WI38 (cell line): ENCODE measurements around the gene METTL23.
"Not testable (repeated sequence)": the region's sequence is repeated elsewhere in the genome, so short reads cannot be mapped to it uniquely, and the experiment has no call there.

ENCODE experiments used
- H3K4me3 ChIP-seq: 2 replicates; pipeline ENCODE4 v1.5.1; 2011; ENCODE audit warnings: low read depth, mild to moderate bottlenecking, control low read depth, low read length
- TF ChIP-seq, protein P1 (sequence below): IDR thresholded peaks from 2 replicates; pipeline ENCODE4 v1.5.1; 2012; ENCODE audit warnings: low read depth, mild to moderate bottlenecking, control low read depth, low read length

The METTL23 gene

DNA sequence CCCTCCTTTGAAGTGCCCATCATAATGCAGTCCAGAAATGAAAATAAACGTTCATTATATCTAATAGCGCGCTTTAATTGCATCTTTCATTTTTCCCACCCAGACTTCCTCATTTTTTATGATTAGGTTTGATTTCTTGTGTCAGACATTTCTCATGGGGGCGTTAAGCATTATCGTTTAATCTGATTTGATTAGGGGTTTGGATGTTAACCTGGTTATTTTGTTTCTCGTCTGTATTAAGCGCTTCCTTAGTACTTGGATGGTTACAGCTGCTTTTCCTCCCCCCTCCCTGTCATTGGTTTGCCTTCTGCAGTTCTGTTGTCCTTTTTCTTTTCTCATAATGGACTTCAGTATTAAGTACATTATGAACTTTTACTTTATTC is 11.8 kb downstream of the METTL23 start:
- H3K4me3 ChIP-seq: peak overlapping the region; percentile 95
- TF ChIP-seq, protein P1, sequence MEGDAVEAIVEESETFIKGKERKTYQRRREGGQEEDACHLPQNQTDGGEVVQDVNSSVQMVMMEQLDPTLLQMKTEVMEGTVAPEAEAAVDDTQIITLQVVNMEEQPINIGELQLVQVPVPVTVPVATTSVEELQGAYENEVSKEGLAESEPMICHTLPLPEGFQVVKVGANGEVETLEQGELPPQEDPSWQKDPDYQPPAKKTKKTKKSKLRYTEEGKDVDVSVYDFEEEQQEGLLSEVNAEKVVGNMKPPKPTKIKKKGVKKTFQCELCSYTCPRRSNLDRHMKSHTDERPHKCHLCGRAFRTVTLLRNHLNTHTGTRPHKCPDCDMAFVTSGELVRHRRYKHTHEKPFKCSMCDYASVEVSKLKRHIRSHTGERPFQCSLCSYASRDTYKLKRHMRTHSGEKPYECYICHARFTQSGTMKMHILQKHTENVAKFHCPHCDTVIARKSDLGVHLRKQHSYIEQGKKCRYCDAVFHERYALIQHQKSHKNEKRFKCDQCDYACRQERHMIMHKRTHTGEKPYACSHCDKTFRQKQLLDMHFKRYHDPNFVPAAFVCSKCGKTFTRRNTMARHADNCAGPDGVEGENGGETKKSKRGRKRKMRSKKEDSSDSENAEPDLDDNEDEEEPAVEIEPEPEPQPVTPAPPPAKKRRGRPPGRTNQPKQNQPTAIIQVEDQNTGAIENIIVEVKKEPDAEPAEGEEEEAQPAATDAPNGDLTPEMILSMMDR: no peak

DNA sequence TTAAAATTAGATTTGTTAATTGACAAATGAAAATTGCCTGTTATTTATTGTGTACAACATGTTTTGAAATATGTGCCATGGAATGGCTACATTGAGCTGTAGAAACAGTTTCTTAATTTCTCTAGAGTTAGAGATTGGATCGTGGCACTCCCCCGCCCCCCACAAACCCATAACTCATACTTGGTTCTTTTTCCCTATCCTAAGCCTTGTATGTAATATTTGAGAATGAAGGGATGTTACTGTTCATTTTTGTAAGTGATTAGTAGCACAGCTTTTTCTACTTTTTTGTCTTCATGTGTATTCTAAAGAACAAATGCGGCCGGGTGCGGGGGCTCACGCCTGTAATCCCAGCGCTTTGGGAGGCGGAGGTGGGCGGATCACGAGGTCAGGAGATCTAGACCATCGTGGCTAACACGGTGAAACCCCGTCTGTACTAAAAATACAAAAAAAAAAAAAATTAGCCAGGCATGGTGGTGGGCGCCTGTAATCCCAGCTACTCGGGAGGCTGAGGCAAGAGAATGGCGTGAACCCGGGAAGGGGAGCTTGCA is 13.0 kb downstream of the METTL23 start:
- H3K4me3 ChIP-seq: not testable (repeated sequence)

DNA sequence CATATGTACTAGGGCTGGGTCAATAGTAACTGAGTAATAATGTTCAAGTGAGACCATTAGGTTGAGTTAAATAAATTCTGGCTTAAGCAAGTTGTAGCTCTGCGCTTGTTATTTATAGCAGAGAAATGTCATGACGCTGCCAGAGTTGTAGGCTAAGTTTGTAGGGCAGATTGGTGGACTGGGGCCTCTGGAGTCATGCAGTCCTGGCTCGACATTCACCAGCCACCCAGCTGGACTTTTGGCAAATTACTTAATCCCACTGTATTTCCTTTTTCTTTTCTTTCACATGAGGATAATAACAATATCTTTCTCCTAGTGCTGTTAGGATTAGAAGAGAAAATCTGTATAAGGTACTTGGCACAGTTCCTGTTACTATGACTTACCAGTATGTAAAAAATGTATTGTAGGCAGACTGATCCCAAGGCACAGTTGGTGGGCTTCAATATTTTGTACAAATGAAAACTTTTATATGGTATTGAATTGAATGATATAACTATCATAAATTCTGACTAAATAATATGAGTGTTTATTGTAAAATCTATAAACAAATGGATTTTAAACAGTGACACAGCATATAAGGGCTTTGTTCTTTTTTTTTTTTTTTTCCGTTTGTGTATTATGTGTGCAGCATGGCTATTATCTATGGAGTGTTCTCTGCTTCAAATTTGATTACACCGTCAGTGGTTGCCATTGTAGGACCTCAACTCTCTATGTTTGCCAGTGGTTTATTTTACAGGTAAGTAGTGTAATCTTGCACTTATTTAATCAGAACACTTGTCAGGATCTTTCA is 13.9 kb downstream of the METTL23 start:
- TF ChIP-seq, protein P1: no peak
- no peak overlapping the region for H3K4me3 ChIP-seq

DNA sequence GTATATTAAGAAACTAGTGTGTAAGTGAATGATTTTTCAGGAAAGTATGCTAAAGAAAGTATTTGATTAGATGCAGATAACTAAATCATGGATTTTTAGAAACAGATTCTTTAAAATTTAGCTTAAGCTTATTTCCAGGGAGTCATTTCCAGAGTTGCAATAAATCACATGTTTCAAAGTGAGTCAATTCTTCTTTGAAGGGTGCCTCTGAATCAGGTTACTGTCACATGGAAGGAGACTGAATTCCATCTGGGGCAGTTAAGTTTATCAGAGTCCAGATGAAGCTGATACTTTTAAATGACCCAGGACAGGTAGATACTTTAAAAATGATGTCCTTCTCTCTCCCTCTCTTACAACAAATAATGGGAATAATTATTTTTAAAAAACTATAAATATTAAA is 16.3 kb downstream of the METTL23 start:
- H3K4me3 ChIP-seq: no peak overlapping the region
- TF ChIP-seq, protein P1: no peak

DNA sequence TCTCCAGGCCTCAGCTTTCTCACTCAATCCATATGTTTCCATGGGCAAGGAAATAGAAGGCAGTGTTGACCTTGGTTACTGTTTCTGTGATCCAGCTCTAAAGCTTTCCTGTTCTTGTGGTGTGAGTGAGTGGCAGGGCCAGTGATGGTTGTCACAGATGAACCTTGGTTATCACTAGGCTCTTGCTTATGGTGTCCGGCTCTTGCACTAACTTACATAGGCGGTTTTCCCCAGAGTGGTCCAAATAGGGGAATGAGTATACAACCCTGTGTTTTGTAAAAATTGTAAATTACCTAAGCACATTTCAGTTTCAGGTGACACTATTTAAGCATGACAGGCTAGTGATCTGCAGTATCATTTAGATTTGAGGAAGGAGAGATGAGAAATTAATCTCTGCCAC is 18.1 kb downstream of the METTL23 start:
- TF ChIP-seq, protein P1: no peak
- no peak overlapping the region for H3K4me3 ChIP-seq

DNA sequence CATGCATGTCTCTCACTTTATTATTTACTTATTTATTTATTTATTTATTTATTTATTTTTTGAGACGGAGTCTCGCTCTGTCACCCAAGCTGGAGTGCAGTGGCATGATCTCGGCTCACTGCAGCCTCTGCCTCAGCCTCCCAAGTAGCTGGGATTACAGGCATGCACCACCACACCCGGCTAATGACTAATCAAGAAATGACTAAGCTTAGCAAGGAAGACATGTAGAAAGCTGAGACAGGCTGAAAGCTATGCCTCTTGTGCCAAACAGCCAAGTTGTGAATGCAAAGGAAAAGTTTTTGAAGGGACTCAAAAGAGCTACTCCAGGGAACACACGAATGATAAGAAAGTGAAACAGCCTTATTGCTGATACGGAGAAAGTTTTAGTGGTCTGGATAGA is 19.1 kb downstream of the METTL23 start:
- H3K4me3 ChIP-seq: not testable (repeated sequence)

DNA sequence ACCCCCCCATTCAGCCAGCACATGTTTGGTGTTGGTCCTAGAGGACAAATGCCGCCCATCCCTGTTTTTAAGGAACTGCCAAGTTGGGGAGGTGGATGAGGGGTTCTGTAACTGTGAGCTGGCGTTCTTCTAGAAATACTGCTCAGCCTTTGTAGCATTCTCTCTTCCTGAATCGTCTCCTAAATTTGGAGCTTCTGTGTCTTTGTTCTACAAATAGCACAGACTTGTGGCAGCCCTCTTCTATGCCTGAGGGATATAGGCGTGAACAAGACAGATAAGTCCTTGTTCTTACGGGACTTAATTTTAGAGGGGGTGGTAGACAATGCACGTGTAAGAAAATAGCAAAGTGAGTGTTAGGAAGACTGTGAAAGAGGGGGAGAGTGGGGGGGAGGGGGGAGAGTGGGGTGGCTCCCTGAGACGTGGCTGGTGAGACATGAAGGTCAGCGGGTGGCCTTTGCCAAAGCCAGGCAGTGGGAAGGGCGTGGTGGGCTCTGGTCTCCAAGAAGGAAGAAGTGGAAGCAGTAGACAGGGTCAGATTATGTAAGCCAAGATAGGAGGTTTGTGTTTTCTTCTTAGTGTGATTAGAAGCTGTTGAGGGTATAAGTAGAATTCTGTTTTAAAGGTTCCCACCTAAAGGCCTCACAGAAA is 21.2 kb downstream of the METTL23 start:
- H3K4me3 ChIP-seq: no peak overlapping the region
- TF ChIP-seq, protein P1: no peak

DNA sequence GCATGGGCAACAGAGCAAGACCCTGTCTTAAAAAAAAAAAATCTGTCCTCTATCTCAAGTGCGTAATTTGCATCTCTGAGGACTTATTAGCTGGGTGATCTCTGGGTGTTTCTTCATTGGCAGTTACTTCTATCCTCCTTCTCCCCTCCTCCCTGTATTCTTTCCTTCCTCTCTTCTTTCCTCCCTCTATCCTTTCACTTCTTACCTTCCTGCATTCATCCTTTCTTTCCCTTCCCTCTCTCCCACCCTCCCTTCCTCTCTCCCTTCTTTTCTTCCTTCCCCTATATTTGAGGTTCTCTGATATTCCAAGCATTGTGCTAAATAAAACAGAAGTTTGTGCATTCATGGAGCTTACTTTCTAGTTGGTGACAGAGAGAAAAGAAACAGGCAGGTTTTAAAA is 22.0 kb downstream of the METTL23 start:
- TF ChIP-seq, protein P1: no peak
- no peak overlapping the region for H3K4me3 ChIP-seq
